ENCODE measurements around the gene PLA2G2F.
A peak's percentile ranks its signal among the peaks of the same experiment; 100 is the strongest.

Gene PLA2G2F

DNA sequence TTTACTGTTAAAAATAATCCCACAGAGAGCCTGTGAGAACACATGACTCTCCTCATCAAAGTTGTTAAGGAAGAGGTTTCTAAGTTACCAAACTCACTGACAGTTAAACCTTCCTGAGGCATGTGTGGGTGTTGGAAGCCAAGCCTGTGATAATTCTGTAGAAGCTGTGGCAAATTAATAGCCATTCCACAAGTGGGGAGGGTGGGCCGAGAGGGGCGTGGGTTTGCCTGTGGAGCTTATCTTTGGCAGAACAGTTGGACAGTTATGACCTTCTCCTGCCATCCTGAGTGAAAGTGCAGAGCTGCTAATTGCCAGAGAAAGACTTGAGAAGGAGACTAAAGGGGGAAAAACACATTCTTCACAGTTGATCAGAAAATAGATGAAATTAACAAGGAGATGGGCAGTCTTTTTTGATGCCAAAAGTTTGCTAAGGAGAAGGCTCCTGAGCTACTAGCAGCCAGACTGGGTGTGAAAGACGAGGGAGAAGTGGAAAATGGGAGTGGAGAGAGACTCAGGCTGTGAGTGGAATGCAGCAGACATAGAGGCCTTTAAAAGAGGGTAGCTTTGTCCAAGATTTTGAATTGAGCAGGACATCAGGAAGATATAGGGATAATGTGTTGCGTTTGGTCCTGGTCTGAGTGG is 48.8 kb downstream of the PLA2G2F start:
- no peak for TF ChIP-seq CTCF (conservative IDR thresholded peaks at IDR 0.05; ENCODE audit: control insufficient read depth, insufficient read depth, low read depth, low read length)
- DNase-seq (ENCODE audit: low read depth): no peak
- no peak overlapping the region for H3K4me3 ChIP-seq (ENCODE audit: control insufficient read depth, low read depth, low read length)

- H3K4me3 ChIP-seq (ENCODE audit: control insufficient read depth, low read depth, low read length): no peak overlapping the region
- no peak for TF ChIP-seq CTCF (conservative IDR thresholded peaks at IDR 0.05; ENCODE audit: control insufficient read depth, insufficient read depth, low read depth, low read length)
- DNase-seq (ENCODE audit: low read depth): no peak
Observed at GRCh38 chr1:20188455-20188817, 49.3 kb downstream of the PLA2G2F start.

DNA sequence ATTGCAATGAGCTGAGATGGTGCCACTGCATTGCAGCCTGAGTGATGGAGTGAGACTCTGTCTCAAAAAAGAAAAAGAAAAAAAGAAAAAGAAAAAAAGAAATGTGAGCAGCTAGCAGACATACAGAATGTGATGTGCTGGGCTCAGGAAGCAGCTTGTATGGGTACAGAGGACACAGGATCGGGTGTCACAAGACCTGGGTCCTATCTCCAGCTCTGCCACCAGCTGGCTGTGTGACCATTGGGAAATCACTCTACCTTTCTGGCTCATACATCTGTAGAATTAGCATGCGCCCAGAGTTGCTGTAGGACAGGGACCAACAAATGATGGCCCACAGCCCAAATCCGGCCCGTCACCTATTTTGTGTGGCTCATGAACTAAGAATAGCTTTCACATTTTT is 50.5 kb downstream of the PLA2G2F start:
- DNase-seq (ENCODE audit: low read depth): no peak
- no peak overlapping the region for H3K4me3 ChIP-seq (ENCODE audit: control insufficient read depth, low read depth, low read length)
- TF ChIP-seq CTCF (conservative IDR thresholded peaks at IDR 0.05; ENCODE audit: control insufficient read depth, insufficient read depth, low read depth, low read length): no peak

GRCh38 chr1:20190256-20191160 is 51.4 kb downstream of the PLA2G2F start:
- DNase-seq (ENCODE audit: low read depth): no peak
- no peak overlapping the region for H3K4me3 ChIP-seq (ENCODE audit: control insufficient read depth, low read depth, low read length)
- no peak for TF ChIP-seq CTCF (conservative IDR thresholded peaks at IDR 0.05; ENCODE audit: control insufficient read depth, insufficient read depth, low read depth, low read length)

- DNase-seq (ENCODE audit: low read depth): no peak
- H3K4me3 ChIP-seq (ENCODE audit: control insufficient read depth, low read depth, low read length): no peak overlapping the region
- TF ChIP-seq CTCF (conservative IDR thresholded peaks at IDR 0.05; ENCODE audit: control insufficient read depth, insufficient read depth, low read depth, low read length): no peak
Observed at GRCh38 chr1:20191266-20191825, 52.2 kb downstream of the PLA2G2F start.

GRCh38 chr1:20192364-20192763 is 53.2 kb downstream of the PLA2G2F start:
- TF ChIP-seq CTCF (conservative IDR thresholded peaks at IDR 0.05; ENCODE audit: control insufficient read depth, insufficient read depth, low read depth, low read length): no peak
- no peak overlapping the region for H3K4me3 ChIP-seq (ENCODE audit: control insufficient read depth, low read depth, low read length)
- DNase-seq (ENCODE audit: low read depth): peak; percentile 83
